Left colon (tissue), 2 donors: ENCODE data around the gene DIRAS1. TPM values are rescaled to one million over a fixed set of nuclear protein-coding genes. Genes with fewer than 3 reads are reported as not detected.
A peak's percentile ranks its signal among the peaks of the same experiment; 100 is the strongest.
"Not testable (repeated sequence)": the region's sequence is repeated elsewhere in the genome, so short reads cannot be mapped to it uniquely, and the experiment has no call there.

Source experiments
- ATAC-seq: fragments of 200-7000 bp; cut with Tn5 transposase; one replicate; pipeline ENCODE4 v1.9.1; 2020; ENCODE audit warnings: mild to moderate bottlenecking, moderate library complexity
- DNase-seq, 2 donors: peaks; one replicate each; pipeline ENCODE4 v3.0.0-alpha.2; 2020
- intact Hi-C, 2 donors: fragments of 100-400 bp; cut with DNase I in 1 of 2; cut with micrococcal nuclease in 1 of 2; formaldehyde crosslinking; loops; one replicate each; pipeline versions ENCODE4 v1.11.2 to v1.14.0; 2022; cut with DNase I, micrococcal nuclease
- total RNA-seq, 2 donors: library from RNA; stranded (reverse); fragmentation: NEBNext Ultra II Directional; extraction: Animal tissue kit (Norgen Biotek cat#: 25700); gene quantifications; one replicate each; pipeline ENCODE4 v1.2.1, GENCODE V29; 2021
- donor health status: DM: no; HTN: no; CAD: no.
- donor health status: DM: yes; HTN: yes; CAD: no.

The DIRAS1 gene
- total RNA-seq, 2 donors from 2014 or later: 0.52 to 1.1 TPM

- ATAC-seq (no peak), DNase-seq (no peak)
- intact Hi-C loops: no loop called here
Measured at GRCh38 chr19:2717638-2718541, 3.3 kb downstream of the DIRAS1 start.

DNA sequence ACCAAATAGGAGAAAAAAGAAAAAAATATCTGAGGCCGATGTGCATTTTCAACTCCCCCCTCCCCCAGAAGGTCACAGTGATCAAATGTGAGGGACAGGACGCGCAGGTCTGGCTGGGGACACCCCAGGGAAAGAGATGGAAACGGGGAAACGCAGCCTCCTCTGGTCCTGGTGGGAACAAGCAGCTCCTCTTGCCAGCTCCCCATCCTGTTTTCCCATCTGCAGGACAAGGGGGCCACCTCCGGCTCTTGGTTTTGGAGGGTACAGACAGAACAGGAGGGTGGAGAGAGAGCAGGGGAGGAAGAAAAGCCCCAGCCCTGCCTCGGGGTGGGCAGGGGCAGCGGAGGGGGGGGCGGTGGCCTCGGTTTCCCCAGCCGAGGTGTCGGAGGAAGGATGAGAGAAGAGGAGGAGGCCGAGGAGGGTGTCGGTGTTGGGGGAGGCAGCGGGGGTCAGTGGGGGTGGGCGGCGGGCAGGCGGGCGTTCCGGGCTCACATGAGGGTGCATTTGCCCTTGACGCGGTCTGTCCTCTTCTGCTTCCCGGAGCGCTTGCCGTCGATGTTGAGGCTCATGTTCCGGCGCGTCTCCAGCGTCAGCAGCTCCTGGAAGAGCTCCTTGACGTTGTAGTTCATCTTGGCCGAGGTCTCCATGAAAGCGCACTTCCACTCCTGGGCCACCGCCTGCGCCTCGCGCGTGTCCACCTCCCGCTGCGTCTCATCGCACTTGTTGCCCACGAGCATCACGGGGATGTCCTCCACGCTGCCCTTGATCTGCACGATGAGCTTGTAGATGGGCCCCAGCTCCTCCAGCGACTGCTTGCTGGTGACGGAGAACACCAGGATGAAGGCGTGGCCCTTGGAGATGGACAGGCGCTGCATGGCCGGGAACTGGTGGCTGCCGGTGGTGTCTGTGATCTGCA lies 4.2 kb downstream of the DIRAS1 start:
- DNase-seq: no peak
- intact Hi-C loops: no loop called here
- no peak for ATAC-seq

DNA sequence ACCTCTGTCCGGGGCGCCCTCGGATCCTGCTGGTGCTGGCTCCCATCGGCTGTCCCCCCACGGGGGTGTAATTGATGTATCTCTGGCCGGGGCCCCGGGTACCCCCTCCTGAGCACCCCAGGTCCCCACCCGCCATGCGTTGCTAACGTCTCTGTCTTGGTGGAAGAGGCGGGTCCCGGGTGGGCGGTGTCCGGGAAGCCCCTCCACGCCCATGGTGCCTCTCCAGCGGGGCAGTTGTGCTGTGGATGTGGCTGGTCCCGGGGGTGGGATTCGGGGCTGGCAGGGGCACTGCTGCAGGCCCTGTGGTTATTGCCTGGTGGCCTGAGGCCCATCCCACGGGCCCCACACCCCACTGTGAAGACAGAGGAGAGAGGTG lies 4.9 kb downstream of the DIRAS1 start:
- DNase-seq: no peak
- intact Hi-C loops: no loop called here
- no peak for ATAC-seq

GRCh38 chr19:2715470-2716274 lies 5.5 kb downstream of the DIRAS1 start:
- intact Hi-C loops: no loop called here
- no peak for ATAC-seq
- DNase-seq: no peak

- intact Hi-C loops: no loop called here
- ATAC-seq (no peak), DNase-seq (no peak)
Measured at GRCh38 chr19:2714531-2715269, 6.5 kb downstream of the DIRAS1 start.

GRCh38 chr19:2714102-2714501 lies 7.1 kb downstream of the DIRAS1 start:
- intact Hi-C loops, ATAC-seq, DNase-seq: not testable (repeated sequence)

- ATAC-seq, DNase-seq, intact Hi-C loops: not testable (repeated sequence)
Measured at GRCh38 chr19:2713170-2713569, 8.0 kb downstream of the DIRAS1 start.

GRCh38 chr19:2711875-2712205 lies 9.3 kb downstream of the DIRAS1 start:
- DNase-seq (no peak), ATAC-seq (no peak)
- intact Hi-C loops: no loop called here

DNA sequence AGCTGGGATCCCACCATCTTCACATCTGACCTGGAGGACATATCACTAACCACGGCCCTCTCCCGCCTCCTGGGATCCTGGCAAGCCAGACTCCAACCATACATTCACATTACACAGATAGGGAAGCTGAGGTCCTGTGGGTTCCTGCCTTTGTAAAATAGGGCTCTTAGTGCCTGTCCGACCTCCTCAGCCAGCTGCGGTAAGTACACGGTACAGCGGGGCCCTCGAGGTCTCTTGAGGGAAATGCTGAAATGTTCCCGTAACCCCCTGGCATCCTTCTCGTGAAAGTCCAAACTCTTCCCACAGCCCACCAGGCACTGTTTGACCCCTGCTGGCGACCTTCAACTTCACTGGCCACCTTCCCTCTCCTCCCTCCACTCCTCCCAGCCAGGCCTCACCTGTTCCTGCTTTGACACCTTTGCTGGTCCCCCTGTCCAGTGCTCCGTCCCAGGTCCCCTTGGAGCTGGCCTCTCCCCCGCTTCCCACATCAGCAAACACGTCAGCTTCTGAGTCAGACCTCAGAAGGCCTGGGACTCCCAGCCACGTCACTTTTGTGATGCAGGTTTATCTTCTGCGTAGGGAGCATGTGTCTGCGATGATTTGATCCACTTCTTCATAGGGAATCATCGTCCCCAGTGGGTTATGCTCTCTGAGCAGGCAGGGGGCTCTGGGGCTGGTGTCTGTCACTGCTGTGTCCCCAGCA lies 9.8 kb downstream of the DIRAS1 start:
- ATAC-seq (no peak), DNase-seq (no peak)
- intact Hi-C loops: no loop called here

- DNase-seq: no peak
- intact Hi-C loops: no loop called here
- no peak for ATAC-seq
Measured at GRCh38 chr19:2706251-2706650, 14.9 kb downstream of the DIRAS1 start.

GRCh38 chr19:2703691-2704216 lies 17.4 kb downstream of the DIRAS1 start:
- intact Hi-C loops: no loop called here
- DNase-seq: no peak
- ATAC-seq: no peak

DNA sequence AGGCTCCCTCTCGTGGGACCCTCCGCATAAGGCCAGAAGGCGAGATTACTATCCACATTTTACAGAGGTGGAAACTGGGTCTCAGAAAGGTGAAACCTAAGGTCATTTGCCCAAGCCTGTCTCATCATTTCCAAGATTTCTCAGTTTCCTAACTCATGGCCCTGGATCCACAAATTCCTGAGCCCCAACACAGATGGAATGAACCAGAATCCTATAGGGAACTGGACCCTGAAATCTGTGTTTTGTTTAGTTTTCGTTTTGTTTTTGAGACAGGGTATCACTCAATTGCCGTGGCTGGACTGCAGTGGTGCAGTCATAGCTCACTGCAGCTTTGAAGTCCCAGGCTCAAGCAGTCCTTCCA lies 18.1 kb downstream of the DIRAS1 start:
- ATAC-seq (no peak), DNase-seq (no peak)
- intact Hi-C loops: no loop called here

DNA sequence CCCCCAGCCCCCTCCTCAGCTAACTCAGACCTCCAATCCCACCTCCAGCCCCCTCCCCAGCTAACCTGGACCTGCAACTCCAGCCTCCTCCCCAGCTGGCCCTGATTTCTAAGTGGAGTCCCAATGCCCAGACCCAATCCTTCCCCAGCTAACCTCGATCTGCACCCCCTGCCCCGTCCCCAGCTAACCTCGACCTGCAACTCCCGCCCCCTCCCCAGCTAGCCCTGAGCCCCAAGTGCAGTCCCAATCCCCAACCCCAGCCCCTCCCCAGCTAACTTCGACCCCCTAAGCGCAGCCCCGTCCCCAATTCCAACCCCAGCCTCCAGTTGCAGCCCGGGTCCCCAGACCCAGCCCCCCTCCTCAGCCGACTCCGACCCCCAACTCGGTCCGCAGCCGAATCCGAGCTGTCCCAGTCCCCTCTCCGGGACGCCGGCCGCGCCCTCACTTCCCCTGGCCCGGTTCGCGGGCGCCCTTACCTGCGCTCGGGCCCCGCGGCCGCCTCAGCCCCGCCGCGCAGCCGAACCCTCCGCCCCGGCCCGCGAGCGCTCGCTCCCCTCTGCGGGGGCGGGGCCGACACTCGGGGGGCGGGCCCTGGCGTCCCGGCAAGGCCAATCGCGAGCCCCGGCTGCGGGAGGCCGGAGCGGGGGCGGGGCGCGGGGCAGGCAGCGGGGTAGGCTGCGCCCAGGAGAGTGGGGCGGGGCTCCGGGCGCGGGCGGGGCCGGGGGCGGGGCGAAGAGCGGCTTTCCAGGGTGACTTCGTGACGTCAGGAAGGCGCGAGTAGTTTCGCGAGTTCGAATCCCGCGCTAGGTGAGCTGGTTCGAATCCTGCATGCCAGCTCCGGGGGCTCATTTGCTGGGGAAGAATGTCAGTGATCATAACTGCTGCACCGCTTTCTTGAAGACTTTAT lies 18.7 kb downstream of the DIRAS1 start, which contains the start of gene GNG7:
Gene GNG7 (minus strand): TSS at position 525 of the 907 bp plus-strand sequence. CDS start 182,006 bp downstream, outside the sequence.
- peak; percentile 100 for ATAC-seq
- intact Hi-C loops: no loop called here
- DNase-seq: peak; percentile 89 to 96

DNA sequence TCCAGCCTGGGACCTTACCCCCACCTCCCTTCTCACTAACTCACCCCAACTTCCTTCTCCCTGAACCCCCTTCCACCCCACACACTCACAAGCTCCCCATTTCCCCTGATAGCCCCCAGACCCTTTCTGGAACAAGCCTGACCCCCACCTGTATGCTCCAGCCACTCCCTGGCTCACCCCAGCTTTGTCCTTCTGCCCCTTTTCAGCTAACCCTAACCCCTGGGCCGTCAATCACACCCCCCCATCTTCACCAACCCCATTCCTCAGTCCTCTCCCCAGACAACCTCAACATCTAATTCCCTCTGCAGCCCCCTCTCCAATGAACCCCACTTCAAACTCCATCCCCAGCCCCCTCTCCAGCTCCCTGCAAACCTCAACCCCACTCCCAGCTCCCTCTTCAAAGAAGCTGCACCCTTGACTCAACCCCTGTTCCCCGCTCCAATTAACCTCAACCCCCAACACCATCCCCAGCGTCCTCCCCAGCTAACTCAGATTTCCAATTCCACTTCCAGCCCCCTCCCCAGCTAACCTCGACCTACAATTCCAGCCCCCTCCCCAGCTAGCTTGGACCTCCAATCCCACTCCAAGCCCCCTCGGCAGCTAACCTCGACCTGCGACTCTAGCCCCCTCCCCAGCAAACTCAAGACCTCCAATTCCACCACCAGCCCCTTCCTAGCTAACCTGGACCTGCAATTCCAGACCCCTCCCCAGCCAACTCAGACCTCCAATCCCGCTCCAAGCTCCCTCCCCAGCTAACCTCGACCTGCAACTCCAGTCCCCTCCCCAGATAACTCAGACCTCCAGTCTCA lies 19.6 kb downstream of the DIRAS1 start:
- ATAC-seq: no peak
- DNase-seq: no peak
- intact Hi-C loops: no loop called here

DNA sequence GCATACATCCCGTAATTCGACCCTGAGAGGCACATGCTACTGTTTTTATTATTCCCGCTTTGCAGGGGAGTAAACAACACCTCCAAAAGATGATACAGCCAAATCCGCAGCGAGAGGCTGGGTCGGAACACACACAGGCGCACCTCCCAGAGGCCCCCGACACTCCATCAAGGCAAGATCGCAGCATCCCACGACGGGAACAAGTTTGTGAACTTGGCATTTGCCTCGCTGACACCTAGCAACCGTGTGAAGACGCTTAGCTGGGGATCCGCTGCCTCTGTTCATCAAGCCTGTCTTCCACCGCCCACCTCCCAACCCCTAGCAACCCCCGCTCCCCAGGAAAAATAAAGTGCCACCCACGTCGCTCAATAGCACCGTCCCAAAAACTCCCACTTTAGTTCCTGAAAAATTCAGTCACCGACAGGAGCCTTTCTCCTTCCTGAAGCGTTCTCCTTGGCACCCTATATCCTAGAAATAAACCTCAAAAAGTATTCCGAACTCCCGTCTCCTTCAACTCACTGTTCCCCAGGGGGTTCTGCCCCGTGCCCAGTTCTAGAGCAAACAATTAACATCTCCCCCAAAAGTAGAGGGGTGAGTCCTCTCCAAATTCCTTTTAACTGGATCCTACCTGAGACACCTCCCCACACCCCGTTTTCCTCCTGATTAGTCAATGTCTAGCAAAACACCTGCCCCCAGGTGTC lies 20.4 kb downstream of the DIRAS1 start:
- intact Hi-C loops: no loop called here
- no peak for ATAC-seq
- no peak for DNase-seq
